ENCODE results near the gene QDPR. TPM values are rescaled to one million over a fixed set of nuclear protein-coding genes. Genes with fewer than 3 reads are reported as not detected.

Gene QDPR
- total RNA-seq, 6 experiments from 2014 or later = 43.4 to 154 (median 81.5) TPM

DNA sequence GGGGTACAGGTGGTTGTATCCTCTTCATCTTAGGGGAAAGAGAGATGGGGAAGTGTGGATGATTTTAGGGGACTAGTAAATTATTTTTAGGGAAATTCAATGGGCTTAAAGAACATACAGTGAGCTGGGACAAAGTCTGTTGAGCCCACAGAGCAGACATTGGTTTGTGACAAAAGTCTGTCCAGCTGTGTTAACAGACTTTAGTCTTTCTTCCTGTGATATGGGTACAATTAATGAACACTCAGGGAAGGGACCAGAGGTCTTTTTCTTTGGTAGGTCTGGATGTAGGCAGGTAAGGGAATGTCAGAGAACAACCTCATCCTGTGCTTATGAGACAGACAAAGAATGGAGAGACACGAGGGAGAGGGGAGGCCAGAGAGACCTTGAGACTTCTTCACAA, 5.1 kb upstream of the QDPR start:
- no peaks in the 10 kb centered on the region for H3K9me3 ChIP-seq
- TF ChIP-seq CTCF (IDR thresholded peaks at IDR 0.05) = no peak
- TF ChIP-seq POLR2A (IDR thresholded peaks at IDR 0.05) = no peak
- 75% methylated on average over 1 of the region's 1 CpG for WGBS (ENCODE audit: insufficient coverage, low coverage, low lambda C conversion rate, missing lambda C conversion rate)
- H3K36me3 ChIP-seq = no peaks in the 10 kb centered on the region
- no peak overlapping the region for H3K4me3 ChIP-seq
- no peak for ATAC-seq
- H3K27ac ChIP-seq = peak overlapping the region in 2 of 3 donors; percentile 76 to 97
- no peak for DNase-seq
- no peaks in the 10 kb centered on the region for H3K27me3 ChIP-seq
- intact Hi-C loops (cut with DNase I) = no loop called here
- H3K4me1 ChIP-seq = peaks cover 0 to 33% (median 9%) of the 10 kb centered on the region in 4 donors

GRCh38 chr4:17515445-17516407, 3.8 kb upstream of the QDPR start:
- Histone ChIP-seq H3K4me3 (peak overlapping the region in 1 of 3 donors; percentile 4), H3K27ac (peak overlapping the region in 2 of 3 donors; percentile 76 to 97), H3K9me3 (no peaks in the 10 kb centered on the region), H3K27me3 (no peaks in the 10 kb centered on the region), H3K4me1 (peaks cover 0 to 34% (median 11%) of the 10 kb centered on the region in 4 donors), H3K36me3 (no peaks in the 10 kb centered on the region)
- ATAC-seq (peak; percentile 56 to 68 (median 64)), DNase-seq (peak; percentile 61 to 88 (median 87))
- intact Hi-C loops (cut with DNase I) = no loop called here
- TF ChIP-seq POLR2A (IDR thresholded peaks at IDR 0.05) (no peak), CTCF (IDR thresholded peaks at IDR 0.05) (no peak)
- 43% methylated on average over 14 of the region's 14 CpGs for WGBS (ENCODE audit: insufficient coverage, low coverage, low lambda C conversion rate, missing lambda C conversion rate)

GRCh38 chr4:17514865-17515264, 3.0 kb upstream of the QDPR start, which contains the start of gene CLRN2:
Gene CLRN2, plus strand, starts transcription at chr4:17515165. Its CDS starts 102 bp downstream, at chr4:17515267.
- 53% methylated on average over 8 of the region's 9 CpGs for WGBS (ENCODE audit: insufficient coverage, low coverage, low lambda C conversion rate, missing lambda C conversion rate)
- no peak for TF ChIP-seq CTCF (IDR thresholded peaks at IDR 0.05)
- no peak for TF ChIP-seq POLR2A (IDR thresholded peaks at IDR 0.05)
- Histone ChIP-seq H3K36me3 (no peaks in the 10 kb centered on the region), H3K27me3 (no peaks in the 10 kb centered on the region), H3K4me3 (peak within 1 kb of the TSS in 1 of 3 donors; percentile 4), H3K27ac (peak within 1 kb of the TSS in 2 of 3 donors; percentile 76 to 97), H3K4me1 (peaks cover 0 to 42% (median 15%) of the 10 kb centered on the region in 4 donors), H3K9me3 (no peaks in the 10 kb centered on the region)
- DNase-seq (no peak), ATAC-seq (no peak)
- intact Hi-C loops (cut with DNase I) = no loop called here

GRCh38 chr4:17512973-17513665, 1.2 kb upstream of the QDPR start:
- Histone ChIP-seq H3K27me3 (no peaks in the 10 kb centered on the region), H3K36me3 (peaks cover 0 to 11% (median 3%) of the 10 kb centered on the region in 4 donors), H3K4me1 (peaks cover 0 to 56% (median 19%) of the 10 kb centered on the region in 4 donors), H3K4me3 (no peak overlapping the region), H3K27ac (peak overlapping the region in 1 of 3 donors; percentile 97), H3K9me3 (no peaks in the 10 kb centered on the region)
- DNase-seq = no peak
- no peak for TF ChIP-seq CTCF (IDR thresholded peaks at IDR 0.05)
- intact Hi-C loops (cut with DNase I) = no loop called here
- 29% methylated on average over 4 of the region's 5 CpGs for WGBS (ENCODE audit: insufficient coverage, low coverage, low lambda C conversion rate, missing lambda C conversion rate)
- no peak for ATAC-seq
